Calu3 (cell line): Measurements from ENCODE around the gene SMNDC1. TPM values are rescaled to one million over a fixed set of nuclear protein-coding genes. Genes with fewer than 3 reads are reported as not detected.

ENCODE experiments used
- BruUV-seq: library from RNA; stranded (reverse); fragments of 400-500 nt; replicated peaks from 2 replicates; lab custom pipeline; 2021; lab: Mats Ljungman, UMichigan
- CTCF ChIA-PET: fragments of 300-600 bp; sonication (Branson Sonifier 250); formaldehyde crosslinking; loops from one replicate; lab custom pipeline; 2022; ENCODE audit warnings: antibody characterized with exemption; lab: Charles Lee
- DNase-seq: peaks from one replicate; pipeline ENCODE4 v3.0.0; 2022
- H3K27ac Mint-ChIP-seq: one replicate; pipeline ENCODE4 v1.8.0; 2022; ENCODE audit warnings: mixed read lengths; ENCODE audit not compliant: unreplicated experiment
- H3K27me3 Mint-ChIP-seq: one replicate; pipeline ENCODE4 v1.8.0; 2022; ENCODE audit warnings: mixed read lengths; ENCODE audit not compliant: unreplicated experiment
- H3K36me3 Mint-ChIP-seq: one replicate; pipeline ENCODE4 v1.8.0; 2022; ENCODE audit warnings: mild to moderate bottlenecking, moderate library complexity, mixed read lengths; ENCODE audit not compliant: insufficient read depth, unreplicated experiment
- H3K4me1 Mint-ChIP-seq: one replicate; pipeline ENCODE4 v1.8.0; 2022; ENCODE audit warnings: mild to moderate bottlenecking, low read depth, mixed read lengths; ENCODE audit not compliant: unreplicated experiment
- H3K4me3 Mint-ChIP-seq: one replicate; pipeline ENCODE4 v1.8.0; 2022; ENCODE audit warnings: mild to moderate bottlenecking, low read depth, moderate library complexity, mixed read lengths; ENCODE audit not compliant: unreplicated experiment
- H3K9me3 Mint-ChIP-seq: one replicate; pipeline ENCODE4 v1.8.0; 2022; ENCODE audit warnings: low read depth, mixed read lengths; ENCODE audit not compliant: unreplicated experiment
- intact Hi-C: fragments of 100-400 bp; cut with micrococcal nuclease; formaldehyde crosslinking; loops from one replicate; pipeline ENCODE4 v1.10.0; 2022; ENCODE audit not compliant: unreplicated experiment
- total RNA-seq: library from RNA; stranded (reverse); gene quantifications from 2 replicates; pipeline ENCODE4 v1.2.3, GENCODE V29; 2022
- TF ChIP-seq, protein P1 (sequence below): fragments of 200-600 bp; IDR thresholded peaks from one replicate; pipeline ENCODE4 v1.8.0; 2022; ENCODE audit warnings: antibody characterized with exemption; ENCODE audit not compliant: unreplicated experiment

Gene SMNDC1
- total RNA-seq, 1 experiment from 2014 or later = 32.8 TPM

- no peak for DNase-seq
- no TSS peak for BruUV-seq
- CTCF ChIA-PET = no interaction called here
- TF ChIP-seq, protein P1, sequence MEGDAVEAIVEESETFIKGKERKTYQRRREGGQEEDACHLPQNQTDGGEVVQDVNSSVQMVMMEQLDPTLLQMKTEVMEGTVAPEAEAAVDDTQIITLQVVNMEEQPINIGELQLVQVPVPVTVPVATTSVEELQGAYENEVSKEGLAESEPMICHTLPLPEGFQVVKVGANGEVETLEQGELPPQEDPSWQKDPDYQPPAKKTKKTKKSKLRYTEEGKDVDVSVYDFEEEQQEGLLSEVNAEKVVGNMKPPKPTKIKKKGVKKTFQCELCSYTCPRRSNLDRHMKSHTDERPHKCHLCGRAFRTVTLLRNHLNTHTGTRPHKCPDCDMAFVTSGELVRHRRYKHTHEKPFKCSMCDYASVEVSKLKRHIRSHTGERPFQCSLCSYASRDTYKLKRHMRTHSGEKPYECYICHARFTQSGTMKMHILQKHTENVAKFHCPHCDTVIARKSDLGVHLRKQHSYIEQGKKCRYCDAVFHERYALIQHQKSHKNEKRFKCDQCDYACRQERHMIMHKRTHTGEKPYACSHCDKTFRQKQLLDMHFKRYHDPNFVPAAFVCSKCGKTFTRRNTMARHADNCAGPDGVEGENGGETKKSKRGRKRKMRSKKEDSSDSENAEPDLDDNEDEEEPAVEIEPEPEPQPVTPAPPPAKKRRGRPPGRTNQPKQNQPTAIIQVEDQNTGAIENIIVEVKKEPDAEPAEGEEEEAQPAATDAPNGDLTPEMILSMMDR = no peak
- intact Hi-C loops = no loop called here
- Mint-ChIP-seq H3K9me3 (no peaks in the 10 kb centered on the region), H3K27ac (no peak overlapping the region), H3K4me1 (peaks cover 5% of the 10 kb centered on the region), H3K36me3 (no peaks in the 10 kb centered on the region), H3K4me3 (no peak overlapping the region), H3K27me3 (no peaks in the 10 kb centered on the region)
Measured at GRCh38 chr10:110350812-110351211, 46.1 kb upstream of the SMNDC1 start.

DNA sequence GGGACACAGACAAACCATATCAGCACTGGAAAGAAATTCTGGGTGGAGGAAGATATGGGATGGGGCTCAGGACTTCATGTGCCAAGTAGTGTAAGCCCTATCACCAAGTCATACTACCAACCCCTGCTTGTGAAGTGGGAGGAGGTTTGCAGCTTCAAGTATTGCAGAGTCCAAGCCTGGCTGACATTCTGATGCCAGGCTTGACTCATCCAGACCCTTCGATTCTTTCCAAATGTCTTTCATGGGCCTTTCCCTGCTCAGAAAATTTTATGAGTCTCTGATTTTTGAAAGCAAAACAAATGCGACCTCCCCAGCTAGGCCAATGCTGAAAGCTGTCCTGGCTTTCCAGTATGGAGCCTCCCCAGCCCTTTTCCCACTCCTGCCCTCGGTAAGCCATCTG, 45.1 kb upstream of the SMNDC1 start:
- Mint-ChIP-seq H3K4me3 (no peak overlapping the region), H3K9me3 (no peaks in the 10 kb centered on the region), H3K36me3 (no peaks in the 10 kb centered on the region), H3K4me1 (peaks cover under 1% of the 10 kb centered on the region), H3K27ac (no peak overlapping the region), H3K27me3 (no peaks in the 10 kb centered on the region)
- BruUV-seq = no TSS peak
- CTCF ChIA-PET = no interaction called here
- TF ChIP-seq, protein P1 = no peak
- intact Hi-C loops = no loop called here
- no peak for DNase-seq

GRCh38 chr10:110349386-110349785, 44.7 kb upstream of the SMNDC1 start:
- CTCF ChIA-PET = no interaction called here
- Mint-ChIP-seq H3K27me3 (no peaks in the 10 kb centered on the region), H3K4me1 (peaks cover 5% of the 10 kb centered on the region), H3K9me3 (no peaks in the 10 kb centered on the region), H3K4me3 (no peak overlapping the region), H3K27ac (no peak overlapping the region), H3K36me3 (no peaks in the 10 kb centered on the region)
- TF ChIP-seq, protein P1 = no peak
- DNase-seq = no peak
- intact Hi-C loops = no loop called here
- BruUV-seq = no TSS peak

GRCh38 chr10:110348336-110348735, 43.6 kb upstream of the SMNDC1 start:
- H3K27ac Mint-ChIP-seq = no peak overlapping the region
- H3K9me3 Mint-ChIP-seq = no peaks in the 10 kb centered on the region
- H3K4me1 Mint-ChIP-seq = peaks cover 8% of the 10 kb centered on the region
- CTCF ChIA-PET = no interaction called here
- no peak for DNase-seq
- no peak overlapping the region for H3K4me3 Mint-ChIP-seq
- intact Hi-C loops = no loop called here
- no peaks in the 10 kb centered on the region for H3K36me3 Mint-ChIP-seq
- H3K27me3 Mint-ChIP-seq = no peaks in the 10 kb centered on the region
- TF ChIP-seq, protein P1 = no peak
- BruUV-seq = no TSS peak
